GM21529 (cell line): ENCODE data around the gene AGAP2.
"Not testable (repeated sequence)": the region's sequence is repeated elsewhere in the genome, so short reads cannot be mapped to it uniquely, and the experiment has no call there.

Experiments
- ATAC-seq: cut with Tn5 transposase; IDR thresholded peaks from one replicate; pipeline ENCODE4 v1.9.1; 2021; ENCODE audit not compliant: unreplicated experiment

AGAP2 gene

GRCh38 chr12:57698414-57698813 is 40.1 kb downstream of the AGAP2 start:
- no peak for ATAC-seq

- ATAC-seq: no peak
Observed at GRCh38 chr12:57697076-57697475, 41.5 kb downstream of the AGAP2 start.

- no peak for ATAC-seq
Observed at GRCh38 chr12:57695770-57696432, 42.6 kb downstream of the AGAP2 start.

GRCh38 chr12:57694459-57695019 is 44.0 kb downstream of the AGAP2 start:
- peak; percentile 2 for ATAC-seq

GRCh38 chr12:57693659-57694458 is 44.7 kb downstream of the AGAP2 start, which contains the start of gene OS9:
OS9 (plus strand) TSS chr12:57694132; CDS start chr12:57694162, 30 bp downstream.
- peak; percentile 96 for ATAC-seq

GRCh38 chr12:57693317-57693658 is 45.3 kb downstream of the AGAP2 start:
- ATAC-seq: no peak

- no peak for ATAC-seq
Observed at GRCh38 chr12:57692500-57692899, 46.0 kb downstream of the AGAP2 start.

GRCh38 chr12:57688931-57689330 is 49.6 kb downstream of the AGAP2 start:
- no peak for ATAC-seq

GRCh38 chr12:57687862-57688261 is 50.7 kb downstream of the AGAP2 start:
- no peak for ATAC-seq

GRCh38 chr12:57679697-57680096 is 58.8 kb downstream of the AGAP2 start:
- no peak for ATAC-seq

- not testable (repeated sequence) for ATAC-seq
Observed at GRCh38 chr12:57677947-57678346, 60.6 kb downstream of the AGAP2 start.

GRCh38 chr12:57674691-57675090 is 63.9 kb downstream of the AGAP2 start:
- no peak for ATAC-seq
